HepG2 (cell line): ENCODE results near the gene SKIDA1. TPM values are rescaled to one million over a fixed set of nuclear protein-coding genes. Genes with fewer than 3 reads are reported as not detected.

Source experiments
- ATAC-seq: fragments of 200-7000 bp; cut with Tn5 transposase; 3 replicates; pipeline ENCODE4 v1.9.1; 2020; ENCODE audit warnings: mild to moderate bottlenecking, moderate library complexity
- BruUV-seq: library from RNA; stranded (reverse); fragments of 400-500 nt; replicated peaks from 2 replicates; lab custom pipeline; 2021; lab: Mats Ljungman, UMichigan
- CTCF ChIA-PET: fragments of 300-600 bp; formaldehyde crosslinking; extraction: SDS; loops from one replicate; lab custom pipeline; 2021; ENCODE audit warnings: low total read pairs, inconsistent platforms, low intra/inter-chr PET ratio; lab: Yijun Ruan, JAX
- POLR2A ChIA-PET: fragments of 350-600 bp; sonication (Branson Sonifier 250); formaldehyde crosslinking; loops from one replicate; lab custom pipeline; 2020; ENCODE audit warnings: antibody characterized with exemption, inconsistent platforms; lab: Yijun Ruan, JAX
- DNase-seq: peaks from one replicate; pipeline ENCODE4 v3.0.0-alpha.2; 2015; ENCODE audit warnings: low spot score
- FAIRE-seq: peaks from 3 replicates; lab custom pipeline; 2011; peaks lifted over from hg19 to GRCh38; lab: Jason Lieb, UNC
- H2AFZ ChIP-seq: one replicate; pipeline ENCODE4 v1.6.1; 2011; ENCODE audit warnings: low read length, inconsistent platforms
- H3K27ac ChIP-seq: fragments of 300-600 bp; 3 replicates; pipeline ENCODE4 v1.8.0; 2011; ENCODE audit warnings: mixed run types, mild to moderate bottlenecking, mixed read lengths, low read length, inconsistent platforms; ENCODE audit not compliant: insufficient read depth; ENCODE audit errors: extremely low read length
- H3K27me3 ChIP-seq, 2 experiments: fragments of 200-600 bp in 1 of 2; 2 replicates in 1 of 2; 3 replicates in 1 of 2; pipeline versions ENCODE4 v1.6.0 to v1.8.0; 2011; ENCODE audit warnings: low read length in 2 of 2, mild to moderate bottlenecking in 2 of 2, moderate library complexity in 2 of 2, inconsistent platforms in 1 of 2; ENCODE audit not compliant: insufficient read depth in 2 of 2, control insufficient read depth in 1 of 2
- H3K36me3 ChIP-seq, 2 experiments: fragments of 200-600 bp in 1 of 2; replicated peaks in 1 of 2; 2 replicates in 1 of 2; 3 replicates in 1 of 2; pipeline versions ENCODE4 v1.5.1 to v1.8.0; 2011; ENCODE audit warnings: low read length in 2 of 2, inconsistent platforms in 1 of 2; ENCODE audit not compliant: insufficient read depth in 2 of 2, control insufficient read depth in 1 of 2
- H3K4me1 ChIP-seq: 2 replicates; pipeline ENCODE4 v1.5.1; 2012; ENCODE audit warnings: low read length, inconsistent platforms; ENCODE audit not compliant: insufficient read depth
- H3K4me2 ChIP-seq: 2 replicates; pipeline ENCODE4 v1.6.0; 2011; ENCODE audit warnings: low read depth, low read length, inconsistent platforms
- H3K4me3 ChIP-seq, 3 experiments: fragments of 200-600 bp in 1 of 3; sonication (generic), shearing (Covaris generic) in 1 of 3; replicated peaks in 1 of 3; 2 replicates each; pipeline ENCODE4 v1.5.1; 2011 to 2016; ENCODE audit warnings: low read length in 3 of 3, inconsistent platforms in 2 of 3, low read depth in 2 of 3, mild to moderate bottlenecking in 2 of 3, control low read depth in 1 of 3, mixed read lengths in 1 of 3; ENCODE audit not compliant: insufficient read depth in 1 of 3
- H3K79me2 ChIP-seq: one replicate; pipeline ENCODE4 v1.6.1; 2011; ENCODE audit warnings: low read length, inconsistent platforms; ENCODE audit not compliant: insufficient read depth
- H3K9ac ChIP-seq: 2 replicates; pipeline ENCODE4 v1.6.0; 2011; ENCODE audit warnings: mild to moderate bottlenecking, low read depth, low read length, inconsistent platforms; ENCODE audit not compliant: insufficient read depth
- H3K9me3 ChIP-seq: 2 replicates; pipeline ENCODE4 v1.5.1; 2012; ENCODE audit warnings: mild to moderate bottlenecking, low read length
- H4K20me1 ChIP-seq: 2 replicates; pipeline ENCODE4 v1.6.0; 2011; ENCODE audit warnings: inconsistent platforms, mild to moderate bottlenecking, low read length, moderate library complexity; ENCODE audit not compliant: insufficient read depth
- DR1 ChIP-seq: sonication (generic); formaldehyde crosslinking; IDR thresholded peaks from 2 replicates; pipeline ENCODE4 v1.8.0; 2021; ENCODE audit warnings: mild to moderate bottlenecking, missing genetic modification reagents, inconsistent platforms
- HIVEP1 ChIP-seq: sonication (generic); formaldehyde crosslinking; IDR thresholded peaks from 2 replicates; pipeline ENCODE4 v1.4.0; 2020; ENCODE audit warnings: mild to moderate bottlenecking, missing genetic modification reagents
- HMG20B ChIP-seq: conservative IDR thresholded peaks from 2 replicates; pipeline ENCODE4 v1.6.1; 2016; ENCODE audit warnings: missing genetic modification reagents, missing compliant biosample characterization
- MXD3 ChIP-seq: IDR thresholded peaks from 2 replicates; pipeline ENCODE4 v1.6.1; 2016; ENCODE audit warnings: mild to moderate bottlenecking, missing biosample characterization, missing genetic modification reagents
- POLR2G ChIP-seq: fragments of 200-400 bp; formaldehyde crosslinking; IDR thresholded peaks from 2 replicates; pipeline ENCODE4 v1.6.1; 2018; ENCODE audit warnings: mild to moderate bottlenecking, low read depth, low read length, moderate library complexity
- REST ChIP-seq, 2 experiments: IDR thresholded peaks; 2 replicates each; pipeline ENCODE4 v1.6.1; 2011 to 2012; ENCODE audit warnings: low read length in 2 of 2, borderline replicate concordance in 1 of 2, low read depth in 1 of 2, mild to moderate bottlenecking in 1 of 2, moderate library complexity in 1 of 2
- SNRNP70 ChIP-seq: fragments of 200-400 bp; formaldehyde crosslinking; IDR thresholded peaks from 2 replicates; pipeline ENCODE4 v1.6.1; 2017; ENCODE audit warnings: mild to moderate bottlenecking, low read depth, low read length, moderate library complexity
- SOX5 ChIP-seq: IDR thresholded peaks from 2 replicates; pipeline ENCODE4 v1.6.1; 2016; ENCODE audit warnings: borderline replicate concordance
- TFAP4 ChIP-seq: sonication (generic); IDR thresholded peaks from 2 replicates; pipeline ENCODE4 v1.6.1; 2016; ENCODE audit warnings: low read depth, borderline replicate concordance
- ZBTB25 ChIP-seq: IDR thresholded peaks from 2 replicates; pipeline ENCODE4 v1.6.1; 2018; ENCODE audit warnings: missing genetic modification reagents
- ZNF17 ChIP-seq: sonication (generic); formaldehyde crosslinking; IDR thresholded peaks from 2 replicates; pipeline ENCODE4 v1.5.0; 2020; ENCODE audit warnings: mild to moderate bottlenecking, missing genetic modification reagents
- ZNF224 ChIP-seq: sonication (generic); formaldehyde crosslinking; IDR thresholded peaks from 2 replicates; pipeline ENCODE4 v1.5.0; 2020; ENCODE audit warnings: mild to moderate bottlenecking, missing genetic modification reagents
- ZNF230 ChIP-seq: sonication (generic); formaldehyde crosslinking; IDR thresholded peaks from 2 replicates; pipeline ENCODE4 v1.4.0; 2020; ENCODE audit warnings: mild to moderate bottlenecking, missing genetic modification reagents
- ZNF343 ChIP-seq: sonication (generic); formaldehyde crosslinking; IDR thresholded peaks from 2 replicates; pipeline ENCODE4 v1.4.0; 2020; ENCODE audit warnings: mild to moderate bottlenecking, missing genetic modification reagents
- ZNF543 ChIP-seq: sonication (generic); formaldehyde crosslinking; IDR thresholded peaks from 2 replicates; pipeline ENCODE4 v1.4.0; 2020; ENCODE audit warnings: mild to moderate bottlenecking, missing genetic modification reagents
- ZNF678 ChIP-seq: sonication (generic); formaldehyde crosslinking; IDR thresholded peaks from 2 replicates; pipeline ENCODE4 v1.4.0; 2020; ENCODE audit warnings: mild to moderate bottlenecking, missing genetic modification reagents
- ZNF777 ChIP-seq: sonication (generic); formaldehyde crosslinking; IDR thresholded peaks from 2 replicates; pipeline ENCODE4 v1.4.0; 2020; ENCODE audit warnings: missing genetic modification reagents
- WGBS: methylation state at CpG from one replicate; pipeline ENCODE4 v1.1.6; 2017; ENCODE audit warnings: low lambda C conversion rate; 5-methylcytosine and 5-hydroxymethylcytosine counted together
- in situ Hi-C: cut with HindIII; loops from 2 replicates; pipeline ENCODE4 v1.10.0; 2017; ENCODE audit warnings: low pct_unique_long_range_greater_than_20kb; ENCODE audit not compliant: extremely low pct_ligation_motif_present
- intact Hi-C: fragments of 100-400 bp; cut with micrococcal nuclease; formaldehyde crosslinking; loops from one replicate; pipeline ENCODE4 v1.10.0; 2022; ENCODE audit not compliant: unreplicated experiment
- polyA plus RNA-seq, 8 experiments: library from polyadenylated mRNA; depleted of rRNA in 3 of 8; stranded (reverse) in 7 of 8; unstranded in 1 of 8; fragments of >200 nt; fragmentation: Illumina TruSeq in 4 of 8; extraction: Trizol in 4 of 8; gene quantifications; 2 replicates each; pipeline versions ENCODE4 v1.2.1 to v1.2.3, GENCODE V29; 2011 to 2016; ENCODE audit warnings: low read depth in 4 of 8, missing spikeins in 1 of 8, mixed read lengths in 1 of 8; ENCODE audit not compliant: insufficient read depth in 1 of 8
- total RNA-seq, 5 experiments: library from RNA; depleted of rRNA; stranded (reverse); fragments of >200 nt; fragmentation: Illumina TruSeq; extraction: Trizol; gene quantifications; 2 replicates each; pipeline ENCODE4 v1.2.3, GENCODE V29; 2016; ENCODE audit warnings: low read depth in 1 of 5

SKIDA1 gene
- total and polyA plus RNA-seq, 2 of the 13 experiments (the other 11 are each of a cell fraction or from before 2014, with no cell fraction given), result 0.73 to 1.5 TPM

GRCh38 chr10:21534604-21535493, 9.4 kb upstream of the SKIDA1 start:
- POLR2A ChIA-PET, result interaction anchor here (3.8 to 4.0 kb wide), 2 partner anchors 8 to 39 kb away, joined by 20 to 25 read pairs; partner anchors contain the start of gene SKIDA1
- Histone ChIP-seq H3K9me3 (no peaks in the 10 kb centered on the region), H2AFZ (no peak overlapping the region), H3K27me3 (no peaks in the 10 kb centered on the region; a peak in 1 of 5 replicates), H3K4me1 (peaks cover 28% of the 10 kb centered on the region), H3K9ac (peak overlapping the region; percentile 82), H3K79me2 (peaks cover 70% of the 10 kb centered on the region), H3K36me3 (peaks cover 5 to 21% of the 10 kb centered on the region in 2 experiments), H3K27ac (peak overlapping the region; percentile 81), H4K20me1 (peaks cover 13% of the 10 kb centered on the region; the same call in 1 of the 2 replicates), H3K4me3 (peak overlapping the region; percentile 73 to 84 (median 81)), H3K4me2 (peak overlapping the region; percentile 84)
- ATAC-seq, result peak; percentile 64
- intact Hi-C loops, result loop anchor here (1.0 kb wide), 1 partner anchor 10 kb away; the partner anchor contains the start of gene SKIDA1
- 0% methylated on average over 2 of the region's 96 CpGs for WGBS
- DNase-seq, result peak; percentile 60
- FAIRE-seq, result no peak
- no TSS peak for BruUV-seq
- CTCF ChIA-PET, result interaction anchor here (0.7 to 2.2 kb wide), 2 partner anchors 38 kb away, joined by 3 to 7 read pairs; no protein-coding TSS in a partner anchor
- in situ Hi-C loops, result no loop called here
- TF ChIP-seq HIVEP1 (CRISPR knock-in tag) (peak; percentile 71; the same call in 1 of the 2 replicates), ZNF678 (CRISPR knock-in tag) (no peak), SNRNP70 (no peak), DR1 (CRISPR knock-in tag) (no peak), MXD3 (CRISPR knock-in tag) (0 out of 2 replicates have a peak, but pooled peaks have one; percentile 61), POLR2G (no peak), TFAP4 (no peak), ZNF17 (CRISPR knock-in tag) (no peak), ZNF777 (peak; percentile 68), ZNF343 (0 out of 2 replicates have a peak, but pooled peaks have one; percentile 52), ZNF230 (CRISPR knock-in tag) (peak; percentile 49; the same call in 1 of the 2 replicates), HMG20B (CRISPR knock-in tag) (no peak), ZBTB25 (CRISPR knock-in tag) (peak; percentile 27; the same call in 1 of the 2 replicates), ZNF543 (CRISPR knock-in tag) (0 out of 2 replicates have a peak, but pooled peaks have one; percentile 31), REST (IDR thresholded peaks at IDR 0.05; ENCODE audit: borderline replicate concordance in 1 of 2, low read depth in 1 of 2, low read length in 2 of 2) (no peak), SOX5 (CRISPR knock-in tag) (0 out of 2 replicates have a peak, but pooled peaks have one; percentile 9), ZNF224 (CRISPR knock-in tag) (no peak)
